ELR (cell line): ENCODE data around the gene MATK.

Experiments
- DNase-seq: peaks from one replicate; pipeline ENCODE4 v3.0.0-alpha.2; 2015; ENCODE audit warnings: low read depth

The MATK gene

GRCh38 chr19:3788996-3789778 lies 3.0 kb upstream of the MATK start:
- no peak for DNase-seq

- no peak for DNase-seq
Observed at GRCh38 chr19:3785451-3785937, 687 bp downstream of the MATK start.

GRCh38 chr19:3784607-3785450 lies 1.4 kb downstream of the MATK start:
- peak; percentile 35 for DNase-seq

- no peak for DNase-seq
Observed at GRCh38 chr19:3783660-3784584, 2.3 kb downstream of the MATK start.

GRCh38 chr19:3782903-3783302 lies 3.3 kb downstream of the MATK start:
- DNase-seq, result no peak

GRCh38 chr19:3782330-3782729 lies 3.9 kb downstream of the MATK start:
- no peak for DNase-seq

- DNase-seq, result no peak
Observed at GRCh38 chr19:3781603-3782002, 4.6 kb downstream of the MATK start.

GRCh38 chr19:3780786-3781304 lies 5.3 kb downstream of the MATK start:
- no peak for DNase-seq

- no peak for DNase-seq
Observed at GRCh38 chr19:3778899-3779723, 7.1 kb downstream of the MATK start.

GRCh38 chr19:3778104-3778867 lies 7.9 kb downstream of the MATK start:
- DNase-seq, result no peak

- DNase-seq, result no peak
Observed at GRCh38 chr19:3776479-3777040, 9.6 kb downstream of the MATK start.

GRCh38 chr19:3775831-3776230 lies 10.3 kb downstream of the MATK start:
- DNase-seq, result no peak

GRCh38 chr19:3775374-3775711 lies 10.8 kb downstream of the MATK start:
- no peak for DNase-seq

- no peak for DNase-seq
Observed at GRCh38 chr19:3774621-3775373, 11.4 kb downstream of the MATK start.

GRCh38 chr19:3773814-3774515 lies 12.2 kb downstream of the MATK start:
- no peak for DNase-seq

- DNase-seq, result no peak
Observed at GRCh38 chr19:3771906-3772455, 14.2 kb downstream of the MATK start, which contains the start of gene RAX2. Gene RAX2 (minus strand): TSS chr19:3772228. CDS start chr19:3771742, 486 bp downstream.

- DNase-seq, result no peak
Observed at GRCh38 chr19:3771000-3771905, 14.9 kb downstream of the MATK start.
